HG02840 (cell line): ENCODE results near the gene CHN1.

Experiments
- ATAC-seq: cut with Tn5 transposase; IDR thresholded peaks from one replicate; pipeline ENCODE4 v1.9.1; 2021; ENCODE audit warnings: mild to moderate bottlenecking, moderate library complexity, moderate number of reproducible peaks; ENCODE audit not compliant: unreplicated experiment, low FRiP score

CHN1 gene, protein sequence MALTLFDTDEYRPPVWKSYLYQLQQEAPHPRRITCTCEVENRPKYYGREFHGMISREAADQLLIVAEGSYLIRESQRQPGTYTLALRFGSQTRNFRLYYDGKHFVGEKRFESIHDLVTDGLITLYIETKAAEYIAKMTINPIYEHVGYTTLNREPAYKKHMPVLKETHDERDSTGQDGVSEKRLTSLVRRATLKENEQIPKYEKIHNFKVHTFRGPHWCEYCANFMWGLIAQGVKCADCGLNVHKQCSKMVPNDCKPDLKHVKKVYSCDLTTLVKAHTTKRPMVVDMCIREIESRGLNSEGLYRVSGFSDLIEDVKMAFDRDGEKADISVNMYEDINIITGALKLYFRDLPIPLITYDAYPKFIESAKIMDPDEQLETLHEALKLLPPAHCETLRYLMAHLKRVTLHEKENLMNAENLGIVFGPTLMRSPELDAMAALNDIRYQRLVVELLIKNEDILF

DNA sequence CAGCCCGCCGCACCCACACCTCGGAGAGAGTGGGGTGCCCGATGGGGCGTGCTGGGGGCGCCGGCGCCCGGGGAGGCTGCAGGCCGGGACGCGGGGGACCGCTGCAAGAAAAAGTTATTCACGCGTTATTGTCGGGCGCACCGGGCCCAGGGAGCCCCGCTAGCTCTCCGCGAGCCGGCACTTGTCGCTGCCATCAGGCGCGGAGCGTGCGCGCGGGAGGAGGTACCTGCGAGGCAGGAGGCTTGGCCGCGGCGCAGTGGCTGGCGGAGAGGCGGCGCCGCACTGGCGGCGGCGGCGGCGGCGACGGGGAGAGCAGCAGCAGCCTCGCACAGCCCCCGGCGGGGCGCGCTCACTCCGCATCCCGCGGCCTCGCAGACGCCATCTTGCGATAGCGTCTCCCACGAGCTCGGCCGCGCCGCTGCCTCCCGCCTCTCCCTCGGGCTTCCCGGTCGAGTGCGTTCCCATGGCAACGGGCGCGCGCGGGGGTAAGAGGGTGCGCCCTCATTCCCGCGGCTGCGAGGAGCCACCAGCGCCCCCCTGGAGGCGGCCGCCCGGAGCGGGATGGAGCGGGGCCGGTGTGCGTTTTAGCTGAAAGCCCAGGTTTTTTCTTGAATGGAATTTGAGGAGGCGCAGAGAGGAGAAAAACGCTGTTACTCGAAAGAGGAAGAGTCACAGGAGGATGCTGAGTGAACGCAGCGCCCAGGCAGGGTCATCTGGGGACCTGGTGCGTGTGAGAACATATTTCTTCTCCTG, at the start of gene CHN1:
TSS of gene CHN1 (minus strand) at position 402 of the 753 bp plus-strand sequence. CDS start 469 bp downstream, outside the sequence.
- peak; percentile 51 for ATAC-seq

DNA sequence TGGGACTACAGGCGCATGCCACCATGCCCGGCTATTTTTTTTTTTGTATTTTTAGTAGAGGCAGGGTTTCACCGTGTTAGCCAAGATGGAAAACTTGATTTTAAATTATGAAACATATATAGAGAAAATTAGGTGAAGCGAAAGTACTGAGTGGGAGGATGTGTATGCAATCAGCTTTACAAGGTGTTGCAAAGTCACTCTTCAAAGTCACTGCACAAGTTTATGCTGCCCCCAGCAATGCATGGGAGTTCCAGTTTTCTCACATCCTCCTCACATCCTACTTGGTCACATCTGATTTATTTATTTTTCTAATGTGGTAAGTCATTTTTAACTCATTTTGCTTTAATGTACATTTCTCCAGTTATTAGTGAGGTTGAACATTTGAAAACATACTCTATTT, 49.2 kb upstream of the CHN1 start:
- no peak for ATAC-seq

DNA sequence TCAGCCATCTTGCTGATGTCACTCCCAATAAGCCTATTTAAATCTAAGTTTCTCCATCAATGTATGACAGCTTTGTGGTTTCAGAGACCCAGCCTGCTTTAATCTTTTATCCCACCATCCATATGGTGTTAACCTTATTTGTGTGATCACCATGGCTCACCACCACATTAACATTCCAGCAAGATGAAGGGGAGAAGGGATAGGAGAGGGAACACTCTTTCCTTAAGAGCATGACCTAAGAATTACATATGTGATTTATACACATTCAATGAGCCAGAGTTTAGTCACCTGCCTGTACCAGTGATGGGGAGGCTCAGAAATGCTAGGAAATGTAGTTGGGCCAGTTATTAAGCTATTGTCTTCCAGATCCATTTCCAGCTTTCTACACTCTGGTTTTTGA, 44.5 kb upstream of the CHN1 start:
- ATAC-seq: no peak

DNA sequence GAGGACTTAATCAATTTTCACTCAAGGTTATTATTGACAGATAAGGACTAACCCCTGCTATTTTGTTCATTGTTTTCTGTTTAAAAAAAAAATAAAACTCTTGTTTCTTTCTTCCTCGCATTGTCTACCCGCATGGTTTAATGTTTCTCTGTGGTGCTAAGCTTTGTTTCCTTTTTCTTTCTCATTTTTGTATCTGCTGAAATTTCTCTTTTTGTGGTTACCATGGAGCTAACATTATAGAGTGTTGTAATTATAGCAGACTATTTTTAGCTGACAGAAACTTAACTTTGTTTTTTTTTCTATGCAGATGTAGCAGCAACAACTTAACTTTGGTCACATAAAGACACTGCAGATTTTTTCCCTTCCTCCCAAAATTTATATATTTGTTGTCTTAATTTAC, 43.1 kb upstream of the CHN1 start:
- no peak for ATAC-seq

DNA sequence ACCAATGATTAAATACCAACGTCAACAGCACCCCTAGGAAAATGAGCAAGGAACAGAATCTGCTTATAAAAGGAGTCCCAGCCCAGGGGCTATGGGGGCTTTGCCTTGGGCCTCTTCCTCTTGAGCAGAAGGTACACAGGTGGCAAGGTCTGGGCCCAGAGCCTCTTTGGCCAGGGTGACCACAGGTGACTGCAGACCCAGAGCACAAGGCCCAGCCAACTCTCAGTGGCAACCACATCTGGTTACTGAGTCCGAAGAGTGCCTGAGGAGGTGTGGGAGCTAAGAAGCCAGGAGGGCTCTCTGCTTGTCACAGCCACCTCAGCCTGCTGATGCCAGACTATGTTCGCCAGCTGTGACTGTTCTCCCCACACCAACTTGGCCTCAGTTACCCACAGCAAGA, 34.3 kb upstream of the CHN1 start:
- ATAC-seq: no peak

DNA sequence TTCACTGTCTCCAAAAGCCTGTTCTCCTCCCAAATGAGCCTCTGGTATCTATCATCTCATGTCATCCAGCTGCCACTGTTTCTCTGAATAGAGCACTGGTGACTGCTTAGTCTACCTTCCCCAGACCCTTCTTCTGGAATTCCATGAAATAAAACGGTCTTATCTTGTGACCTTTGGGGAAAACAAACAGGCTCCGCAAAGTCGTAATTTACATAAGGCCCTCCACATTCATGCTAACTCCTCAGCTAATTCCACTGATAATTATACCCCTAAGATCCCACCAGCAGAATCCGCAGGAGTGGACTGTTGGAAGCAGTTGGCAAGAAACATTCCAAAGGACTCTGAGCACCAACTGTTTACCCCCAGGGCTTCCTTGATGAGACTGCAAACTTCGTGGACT, 33.9 kb upstream of the CHN1 start:
- no peak for ATAC-seq

DNA sequence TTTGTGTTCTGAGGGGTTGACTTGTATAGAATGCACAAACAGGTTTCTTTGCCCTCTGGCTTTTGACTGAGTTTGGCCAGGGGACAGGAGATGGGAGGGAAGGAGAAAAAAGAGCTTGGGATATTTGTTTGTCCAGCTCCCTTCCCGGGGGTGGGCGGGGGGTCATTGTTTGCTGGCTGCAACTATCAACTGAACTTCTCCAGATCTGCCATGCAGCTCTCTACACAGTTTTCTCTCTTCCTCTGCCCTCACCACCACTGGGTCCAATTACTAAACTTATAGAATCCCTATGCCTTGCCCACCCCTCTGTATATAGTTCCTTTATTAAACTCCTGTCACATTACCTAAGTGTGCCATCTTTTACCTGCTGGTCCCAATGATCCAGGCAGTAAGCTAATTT, 32.8 kb upstream of the CHN1 start:
- ATAC-seq: no peak

DNA sequence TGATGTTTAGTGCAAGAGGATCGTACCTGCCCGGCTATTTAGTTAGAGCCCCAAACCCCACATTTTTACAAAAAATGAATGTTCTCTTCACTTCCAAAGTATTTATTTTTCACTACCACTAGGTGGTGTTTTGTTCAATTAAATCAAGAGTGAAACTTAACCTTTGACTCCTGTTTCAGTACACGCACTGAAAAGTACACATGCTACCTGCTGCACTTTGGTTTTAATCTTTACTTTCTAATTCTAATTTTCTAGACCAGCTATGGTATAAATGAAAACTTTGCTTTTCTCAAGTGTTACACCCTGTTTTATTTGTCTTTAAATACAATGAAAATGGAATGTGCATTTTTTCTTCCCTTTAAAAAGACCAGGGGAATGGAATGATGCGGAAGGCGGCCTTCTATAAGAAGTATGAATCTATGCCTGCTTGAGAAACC, 31.4 kb upstream of the CHN1 start:
- ATAC-seq: no peak

DNA sequence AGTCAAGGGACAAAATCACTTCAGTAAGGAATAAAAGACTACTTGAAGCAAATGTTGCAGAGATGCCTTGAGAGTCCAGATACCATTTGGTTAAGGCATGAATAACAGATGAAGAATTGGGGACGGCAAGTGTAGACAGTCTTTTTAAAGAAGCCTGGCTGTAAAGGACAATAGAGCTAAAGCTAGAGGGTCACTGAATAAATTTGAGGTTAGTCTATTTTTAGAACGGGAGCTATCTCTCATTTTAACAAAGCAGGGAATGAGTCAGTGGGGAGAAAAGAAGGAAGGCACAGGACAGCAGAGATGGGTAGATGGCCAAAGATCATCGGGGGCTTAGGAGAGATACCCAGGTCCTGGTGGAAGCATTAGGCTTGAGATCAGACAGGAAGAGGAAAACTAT, 30.6 kb upstream of the CHN1 start:
- ATAC-seq: no peak

DNA sequence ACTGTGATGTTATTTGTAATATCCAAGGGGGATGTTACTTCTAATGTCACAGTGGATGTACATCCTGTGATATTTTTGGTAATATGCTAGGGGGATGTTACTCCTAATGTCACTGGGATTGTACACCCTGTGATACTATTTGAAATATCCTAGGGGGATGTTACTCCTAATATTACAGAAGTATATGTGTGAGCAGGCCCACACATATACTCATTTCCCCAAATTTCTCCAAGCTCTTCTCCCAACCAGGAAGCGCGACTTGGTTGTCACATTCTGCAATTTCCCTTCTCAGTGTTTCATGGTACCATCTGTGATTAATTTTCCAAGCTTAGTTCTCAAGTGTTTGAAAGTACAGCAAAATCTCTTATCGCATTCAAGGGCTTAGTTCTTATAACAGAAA, 29.5 kb upstream of the CHN1 start:
- no peak for ATAC-seq

DNA sequence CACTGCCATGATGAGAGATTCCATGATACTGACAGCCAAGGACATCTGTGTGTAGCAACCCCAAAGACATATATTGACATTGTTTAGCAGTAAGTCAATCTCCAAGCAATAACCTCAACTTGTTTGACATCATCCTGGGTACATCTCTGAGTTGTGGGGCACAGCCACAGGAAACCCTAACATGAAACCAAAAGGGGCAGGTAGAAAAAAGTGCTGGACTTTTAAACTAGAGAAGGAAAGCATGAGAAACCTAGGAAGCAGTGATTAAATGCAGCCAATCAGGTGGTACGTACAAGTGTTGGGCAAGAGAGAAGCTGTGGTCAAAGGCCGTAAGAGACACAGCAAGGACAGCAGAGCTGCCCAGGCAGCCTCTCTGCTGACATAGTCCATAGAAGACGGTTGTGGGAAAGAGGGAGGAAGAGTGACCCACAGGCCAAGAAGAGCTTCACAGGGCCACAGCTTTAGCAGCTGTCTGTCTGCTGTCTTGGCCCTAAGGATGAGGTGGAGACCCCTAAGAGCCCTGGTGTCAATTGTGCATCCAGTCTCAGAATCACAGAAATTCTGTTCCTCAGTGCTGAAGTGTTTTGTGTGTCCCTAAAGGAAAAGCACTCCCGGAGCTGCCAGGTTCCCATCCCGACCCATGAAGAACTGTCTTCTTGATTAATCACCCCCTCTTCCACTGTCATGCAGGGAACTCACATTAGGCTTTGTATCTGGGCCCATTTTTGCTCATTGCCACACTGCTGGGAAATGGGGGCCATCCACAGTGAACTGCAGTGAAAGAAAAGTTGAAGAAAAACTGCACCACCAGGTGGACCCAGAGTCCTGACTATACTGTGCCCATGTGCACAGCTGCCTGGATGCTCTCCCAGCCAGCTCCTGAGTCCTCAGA, 25.4 kb upstream of the CHN1 start:
- ATAC-seq: no peak

DNA sequence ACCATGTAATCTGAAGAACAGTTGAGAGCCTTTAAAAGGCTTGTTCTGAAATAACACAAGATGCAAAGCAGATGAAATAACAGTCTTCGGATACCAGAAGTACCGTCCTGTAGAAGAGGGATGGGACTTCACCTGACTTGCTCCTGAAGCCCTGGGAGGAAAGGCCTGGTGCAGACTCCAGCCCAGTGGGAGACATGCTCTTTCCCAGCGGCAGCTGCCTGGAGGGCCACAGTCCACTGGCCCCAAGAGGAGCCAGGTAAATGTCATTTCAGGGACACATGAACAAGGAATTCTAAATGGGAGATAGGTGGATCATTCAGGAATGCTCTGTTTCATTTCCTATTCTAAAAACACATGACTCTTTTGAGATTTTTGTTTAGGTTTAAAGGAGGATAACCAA, 22.6 kb upstream of the CHN1 start:
- ATAC-seq: no peak

DNA sequence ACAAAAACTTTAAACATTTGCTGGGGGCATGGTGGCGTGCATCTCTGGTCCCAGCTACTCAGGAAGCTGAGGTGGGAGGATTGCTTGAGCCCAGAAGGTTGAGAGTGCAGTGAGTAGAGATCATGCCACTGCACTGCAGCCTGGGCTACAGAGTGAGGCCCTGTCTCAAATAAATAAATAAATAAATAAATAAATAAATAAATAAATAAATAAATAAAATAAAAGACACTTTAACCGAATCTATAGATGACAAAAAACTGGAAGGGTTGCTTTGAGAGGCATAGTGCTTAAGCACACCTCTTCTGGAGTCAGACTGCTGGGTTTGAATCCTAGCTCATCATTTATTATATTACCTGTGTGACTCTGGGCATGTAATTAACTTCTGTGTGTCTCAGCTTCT, 21.2 kb upstream of the CHN1 start:
- ATAC-seq: no peak

DNA sequence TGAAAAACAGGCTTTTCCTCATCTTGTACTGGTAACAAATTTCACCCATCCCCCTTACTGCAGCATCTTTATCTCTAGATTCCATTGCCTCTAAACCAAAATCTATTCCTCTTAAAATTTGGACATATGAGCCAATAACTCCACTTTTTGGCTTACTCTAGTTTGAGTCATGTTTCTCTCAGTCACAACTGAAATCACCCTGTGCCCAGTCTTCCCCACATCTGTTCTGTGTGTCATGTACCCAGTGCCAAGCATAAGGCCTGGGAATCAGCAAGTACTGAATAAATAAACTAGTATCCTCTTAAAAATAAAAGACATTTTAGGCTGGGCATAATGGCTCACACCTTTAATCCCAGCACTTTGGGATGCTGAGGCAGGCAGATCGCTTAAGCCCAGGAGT, 20.8 kb upstream of the CHN1 start:
- ATAC-seq: no peak

DNA sequence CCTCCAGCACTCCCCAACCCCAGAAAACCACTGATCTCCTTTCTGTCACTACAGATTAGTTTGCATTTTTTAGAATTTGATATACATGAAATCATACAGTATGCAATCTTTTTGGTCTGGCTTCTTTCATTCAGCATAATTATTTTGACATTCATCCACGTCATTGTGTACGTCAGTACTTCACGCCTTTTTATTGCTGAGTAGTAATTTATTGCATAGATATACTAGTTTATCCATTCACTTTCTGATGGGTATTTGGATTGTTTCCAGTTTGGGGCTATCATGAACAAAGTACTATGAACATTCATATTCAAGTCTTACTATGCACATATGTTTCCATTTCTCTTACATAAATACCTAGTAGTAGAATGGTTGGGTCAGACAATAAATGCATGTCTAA, 20.1 kb upstream of the CHN1 start:
- ATAC-seq: no peak

DNA sequence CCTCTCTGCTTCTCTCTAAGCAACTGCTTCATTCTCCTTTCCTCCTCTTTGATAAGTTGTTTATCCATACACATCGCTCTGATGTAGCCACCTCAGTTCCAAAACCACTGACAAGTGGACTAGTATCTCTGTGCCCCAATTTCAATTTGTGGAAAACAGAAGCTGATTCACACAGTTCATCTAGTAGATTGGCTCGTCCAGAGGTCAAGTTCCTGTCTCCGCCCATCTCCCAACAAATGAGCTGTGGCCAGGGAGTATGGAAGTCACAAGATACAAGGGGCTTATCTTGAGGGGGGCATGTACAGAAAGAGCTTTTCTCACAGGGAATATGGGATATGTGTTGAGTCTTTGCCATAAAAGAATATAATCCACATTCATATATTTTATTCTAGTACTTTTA, 17.7 kb upstream of the CHN1 start:
- no peak for ATAC-seq

DNA sequence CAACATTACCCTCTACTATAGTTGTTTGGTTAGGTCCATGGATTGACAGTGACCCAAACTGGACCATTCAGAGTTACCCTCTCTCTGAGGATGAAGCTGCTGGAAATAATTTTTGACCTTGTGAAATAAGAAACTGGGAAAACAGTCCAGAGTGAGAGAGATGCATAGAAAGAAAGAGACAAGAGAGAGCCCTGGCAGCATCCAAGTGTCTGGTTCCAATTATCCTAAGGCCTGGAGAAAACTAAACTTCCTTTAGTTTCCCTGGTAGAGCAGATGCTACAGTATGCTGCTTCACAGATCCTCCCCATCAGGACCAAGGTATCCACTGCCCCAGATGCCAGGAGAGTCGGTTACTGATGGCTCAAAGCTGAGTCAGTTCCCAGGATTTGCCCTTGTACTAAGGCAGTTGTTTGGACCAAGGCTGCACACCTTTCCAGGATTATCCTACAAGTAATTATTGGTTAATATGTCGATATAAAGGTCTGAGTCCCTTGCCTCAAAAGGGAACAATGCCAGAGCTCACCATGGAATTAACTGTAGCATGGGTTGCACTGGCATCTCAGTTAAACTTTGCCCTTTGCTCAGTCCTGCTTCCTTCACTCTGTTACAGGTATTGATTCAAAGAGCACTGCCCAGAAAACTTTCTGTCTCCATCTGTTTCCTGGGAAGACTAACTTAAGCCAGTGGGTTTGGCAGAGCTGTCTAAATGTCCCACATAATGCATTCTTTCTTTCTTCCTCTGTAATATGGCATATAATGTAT, 14.6 kb upstream of the CHN1 start:
- ATAC-seq: no peak

DNA sequence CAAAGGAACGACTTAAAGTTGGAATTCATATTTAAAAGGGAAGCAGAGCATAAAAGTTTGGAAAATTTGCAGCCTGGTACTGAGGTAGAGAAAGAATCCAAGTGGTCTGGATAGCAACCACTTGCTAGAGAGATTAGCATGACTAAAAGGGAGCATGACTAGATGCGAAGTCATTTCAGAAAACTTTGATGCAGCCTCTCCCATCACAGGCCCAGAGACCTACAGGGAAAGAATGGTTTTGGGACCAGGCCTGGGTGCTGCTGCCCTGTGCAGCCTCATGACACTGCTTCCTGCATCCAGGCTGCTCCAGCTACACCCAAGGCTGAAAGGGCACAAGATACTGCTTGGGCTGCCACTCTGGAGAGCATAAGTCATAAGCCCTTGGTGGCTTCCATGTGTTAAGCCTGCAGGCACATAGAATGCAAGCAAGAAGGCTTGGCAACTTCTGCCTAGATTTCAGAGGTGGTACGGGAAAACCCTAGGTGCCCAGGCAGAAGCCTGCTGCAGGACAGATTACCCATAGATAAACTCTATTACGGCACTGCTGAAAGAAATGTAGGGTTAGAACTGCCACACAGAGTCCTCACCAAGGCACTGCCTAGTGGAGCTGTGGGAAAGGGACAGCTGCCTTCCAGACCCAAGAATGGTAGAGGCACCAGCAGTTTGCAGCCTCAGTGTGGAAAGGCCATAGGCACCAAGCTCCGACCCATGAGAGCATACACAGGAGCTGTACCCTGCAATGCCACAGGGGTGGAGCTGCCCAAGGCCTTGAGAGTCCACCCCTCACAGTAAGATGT, 12.6 kb upstream of the CHN1 start:
- ATAC-seq: no peak

DNA sequence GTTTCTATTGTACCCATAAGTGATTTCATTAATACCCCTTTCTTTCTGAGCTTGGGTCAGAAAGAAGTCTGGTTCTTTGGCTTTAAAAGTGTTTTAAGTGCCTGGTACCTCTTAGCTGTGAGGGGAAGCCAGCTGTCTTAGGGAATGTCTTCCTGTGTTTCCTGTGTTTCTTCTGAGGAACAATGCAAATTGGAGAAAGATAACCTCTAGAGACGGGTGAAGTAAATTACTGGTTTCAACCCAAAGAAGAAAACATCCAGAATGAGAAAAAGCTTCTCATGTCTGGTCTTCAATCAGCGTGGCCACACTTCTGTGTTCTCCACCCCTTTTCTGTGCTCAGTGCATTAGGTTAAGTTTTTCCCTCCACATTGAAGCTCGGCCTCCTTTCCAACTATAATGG, 10.2 kb upstream of the CHN1 start:
- ATAC-seq: no peak
